CD8-positive, alpha-beta memory T cell (primary cell): ENCODE data around the gene ATP11B. TPM values are rescaled to one million over a fixed set of nuclear protein-coding genes. Genes with fewer than 3 reads are reported as not detected.

Experiments
- CTCF ChIA-PET: fragments of 350-600 bp; sonication (Branson Sonifier 250); formaldehyde crosslinking; loops from one replicate; lab custom pipeline; 2021; ENCODE audit warnings: antibody characterized with exemption; lab: Charles Lee
- POLR2A ChIA-PET: fragments of 350-600 bp; sonication (Branson Sonifier 250); formaldehyde crosslinking; loops from one replicate; lab custom pipeline; 2021; ENCODE audit warnings: antibody characterized with exemption; lab: Charles Lee
- DNase-seq, 5 donors: peaks; one replicate each; pipeline versions ENCODE4 v3.0.0 to v3.0.0-alpha.2; 2020 to 2022; ENCODE audit warnings: mixed read lengths in 1 of 5
- H3K27ac ChIP-seq: one replicate; pipeline ENCODE4 v1.7.0; 2013; ENCODE audit warnings: low read depth, mild to moderate bottlenecking, low read length, moderate library complexity
- H3K27me3 ChIP-seq: 2 replicates; pipeline ENCODE4 v1.7.0; 2013; ENCODE audit warnings: low read length, mild to moderate bottlenecking; ENCODE audit not compliant: insufficient read depth, poor library complexity, severe bottlenecking
- H3K36me3 ChIP-seq: 2 replicates; pipeline ENCODE4 v1.7.0; 2013; ENCODE audit warnings: mild to moderate bottlenecking, low read length, moderate library complexity; ENCODE audit not compliant: insufficient read depth
- H3K4me1 ChIP-seq: 2 replicates; pipeline ENCODE4 v1.7.0; 2013; ENCODE audit warnings: mild to moderate bottlenecking, low read length, moderate library complexity; ENCODE audit not compliant: insufficient read depth
- H3K4me3 ChIP-seq: 2 replicates; pipeline ENCODE4 v1.7.0; 2013; ENCODE audit warnings: mild to moderate bottlenecking, low read length
- H3K9me3 ChIP-seq: 2 replicates; pipeline ENCODE4 v1.7.0; 2013; ENCODE audit warnings: mild to moderate bottlenecking, low read length
- H3K27ac Mint-ChIP-seq, 8 donors: one replicate each; pipeline ENCODE4 v1.8.0; 2020 to 2021; ENCODE audit warnings: mixed read lengths in 8 of 8, mild to moderate bottlenecking in 6 of 8, inconsistent platforms in 3 of 8, moderate library complexity in 3 of 8
- H3K27me3 Mint-ChIP-seq, 2 donors: one replicate each; pipeline ENCODE4 v1.8.0; 2020 to 2021; ENCODE audit warnings: mixed read lengths in 2 of 2, mild to moderate bottlenecking in 1 of 2, moderate library complexity in 1 of 2
- H3K36me3 Mint-ChIP-seq, 3 donors: one replicate each; pipeline ENCODE4 v1.8.0; 2020 to 2021; ENCODE audit warnings: mixed read lengths in 3 of 3, inconsistent platforms in 1 of 3, mild to moderate bottlenecking in 1 of 3
- H3K4me1 Mint-ChIP-seq, 3 donors: one replicate each; pipeline ENCODE4 v1.8.0; 2020 to 2021; ENCODE audit warnings: mixed read lengths in 3 of 3, inconsistent platforms in 1 of 3, mild to moderate bottlenecking in 1 of 3
- H3K4me3 Mint-ChIP-seq, 7 donors: one replicate each; pipeline ENCODE4 v1.8.0; 2020 to 2021; ENCODE audit warnings: mixed read lengths in 7 of 7, mild to moderate bottlenecking in 6 of 7, moderate library complexity in 4 of 7, inconsistent platforms in 2 of 7
- H3K9me3 Mint-ChIP-seq, 5 donors: one replicate each; pipeline ENCODE4 v1.8.0; 2020 to 2022; ENCODE audit warnings: mixed read lengths in 5 of 5, mild to moderate bottlenecking in 3 of 5, moderate library complexity in 2 of 5, inconsistent platforms in 1 of 5
- polyA plus RNA-seq: library from polyadenylated mRNA; unstranded; fragments of 300-500 nt; fragmentation: Illumina TruSeq; gene quantifications from one replicate; pipeline ENCODE4 v1.2.3, GENCODE V29; 2021
- total RNA-seq, 2 experiments: library from RNA; stranded (reverse); gene quantifications; one replicate each; pipeline ENCODE4 v1.2.3, GENCODE V29; 2021

Gene ATP11B
- total and polyA plus RNA-seq, 3 experiments from 2014 or later: 47.0 to 78.2 (median 76.4) TPM

GRCh38 chr3:182787302-182788036 lies 5.8 kb upstream of the ATP11B start:
- peaks cover 21 to 37% of the 10 kb centered on the region in 2 donors for H3K27me3 Mint-ChIP-seq
- Histone ChIP-seq H3K27me3 (no peaks in the 10 kb centered on the region), H3K27ac (no peak overlapping the region), H3K4me1 (peaks cover 5% of the 10 kb centered on the region), H3K4me3 (no peak overlapping the region), H3K36me3 (no peaks in the 10 kb centered on the region), H3K9me3 (no peaks in the 10 kb centered on the region)
- H3K9me3 Mint-ChIP-seq: no peaks in the 10 kb centered on the region
- peak overlapping the region in 1 of 7 donors; percentile 21 for H3K4me3 Mint-ChIP-seq
- no peak overlapping the region for H3K27ac Mint-ChIP-seq
- no peak for DNase-seq
- POLR2A ChIA-PET: no interaction called here
- CTCF ChIA-PET: no interaction called here
- peaks cover 0 to 5% (median 1%) of the 10 kb centered on the region in 3 donors for H3K4me1 Mint-ChIP-seq
- H3K36me3 Mint-ChIP-seq: no peaks in the 10 kb centered on the region

- ChIA-PET POLR2A (no interaction called here), CTCF (no interaction called here)
- H3K27me3 Mint-ChIP-seq: peaks cover 19 to 36% of the 10 kb centered on the region in 2 donors
- Histone ChIP-seq H3K27me3 (no peaks in the 10 kb centered on the region), H3K4me3 (no peak overlapping the region), H3K36me3 (no peaks in the 10 kb centered on the region), H3K4me1 (peaks cover 7% of the 10 kb centered on the region), H3K27ac (no peak overlapping the region), H3K9me3 (no peaks in the 10 kb centered on the region)
- H3K9me3 Mint-ChIP-seq: no peaks in the 10 kb centered on the region
- no peak for DNase-seq
- H3K4me1 Mint-ChIP-seq: peaks cover 2 to 8% (median 7%) of the 10 kb centered on the region in 3 donors
- no peak overlapping the region for H3K27ac Mint-ChIP-seq
- no peak overlapping the region for H3K4me3 Mint-ChIP-seq
- peaks cover 0 to 11% (median 0%) of the 10 kb centered on the region in 3 donors for H3K36me3 Mint-ChIP-seq
Measured at GRCh38 chr3:182789371-182789770, 3.9 kb upstream of the ATP11B start.

- Mint-ChIP-seq H3K27me3 (peaks cover 13 to 26% of the 10 kb centered on the region in 2 donors), H3K4me1 (peaks cover 14 to 15% (median 15%) of the 10 kb centered on the region in 3 donors), H3K9me3 (no peaks in the 10 kb centered on the region), H3K36me3 (peaks cover 0 to 13% (median 0%) of the 10 kb centered on the region in 3 donors), H3K4me3 (no peak overlapping the region), H3K27ac (no peak overlapping the region)
- no peak overlapping the region for H3K27ac ChIP-seq
- H3K4me1 ChIP-seq: peaks cover 9% of the 10 kb centered on the region
- no peak overlapping the region for H3K4me3 ChIP-seq
- no peaks in the 10 kb centered on the region for H3K36me3 ChIP-seq
- H3K9me3 ChIP-seq: no peaks in the 10 kb centered on the region
- ChIA-PET POLR2A (no interaction called here), CTCF (no interaction called here)
- no peak for DNase-seq
- H3K27me3 ChIP-seq: no peaks in the 10 kb centered on the region
Measured at GRCh38 chr3:182790612-182791011, 2.7 kb upstream of the ATP11B start.

- no peaks in the 10 kb centered on the region for H3K27me3 ChIP-seq
- Mint-ChIP-seq H3K4me3 (peak overlapping the region; percentile 95 to 99 (median 96)), H3K4me1 (peaks cover 42 to 46% (median 46%) of the 10 kb centered on the region in 3 donors), H3K36me3 (peaks cover 0 to 21% (median 6%) of the 10 kb centered on the region in 3 donors), H3K27ac (peak overlapping the region; percentile 94 to 97 (median 97)), H3K27me3 (peaks cover 0 to 2% of the 10 kb centered on the region in 2 donors), H3K9me3 (no peaks in the 10 kb centered on the region)
- ChIA-PET CTCF (interaction anchor here (0.7 to 2.4 kb wide), 2 partner anchors 13 to 43 kb away, joined by 3 to 9 read pairs; no protein-coding TSS in a partner anchor), POLR2A (interaction anchor here (0.5 to 1.4 kb wide), 5 partner anchors 30 to 844 kb away, joined by 3 to 5 read pairs (median 3); no protein-coding TSS in a partner anchor)
- peak overlapping the region; percentile 92 for H3K27ac ChIP-seq
- H3K9me3 ChIP-seq: no peaks in the 10 kb centered on the region
- no peaks in the 10 kb centered on the region for H3K36me3 ChIP-seq
- peak overlapping the region; percentile 86 for H3K4me3 ChIP-seq
- peaks cover 38% of the 10 kb centered on the region for H3K4me1 ChIP-seq
- peak; percentile 15 to 64 (median 49) for DNase-seq
Measured at GRCh38 chr3:182793663-182794454, 555 bp downstream of the ATP11B start.

- ChIA-PET POLR2A (interaction anchor here (0.5 to 1.1 kb wide), 4 partner anchors 31 to 843 kb away, joined by 3 read pairs; no protein-coding TSS in a partner anchor), CTCF (interaction anchor here (1.2 kb wide), 1 partner anchor 12 kb away, joined by 3 read pairs; no protein-coding TSS in a partner anchor)
- peak in 2 of 5 donors; percentile 13 to 17 for DNase-seq
- Histone ChIP-seq H3K27ac (peak overlapping the region; percentile 92), H3K4me1 (peaks cover 36% of the 10 kb centered on the region), H3K4me3 (peak overlapping the region; percentile 86), H3K36me3 (no peaks in the 10 kb centered on the region), H3K9me3 (no peaks in the 10 kb centered on the region), H3K27me3 (no peaks in the 10 kb centered on the region)
- Mint-ChIP-seq H3K27ac (peak overlapping the region; percentile 94 to 97 (median 97)), H3K36me3 (peaks cover 0 to 24% (median 6%) of the 10 kb centered on the region in 3 donors), H3K9me3 (no peaks in the 10 kb centered on the region), H3K4me1 (peaks cover 45 to 51% (median 51%) of the 10 kb centered on the region in 3 donors), H3K27me3 (no peaks in the 10 kb centered on the region), H3K4me3 (peak overlapping the region; percentile 95 to 99 (median 96))
Measured at GRCh38 chr3:182794455-182795388, 1.4 kb downstream of the ATP11B start.

GRCh38 chr3:182795389-182795782 lies 2.1 kb downstream of the ATP11B start:
- Mint-ChIP-seq H3K27me3 (no peaks in the 10 kb centered on the region), H3K4me3 (peak overlapping the region; percentile 95 to 99 (median 96)), H3K9me3 (no peaks in the 10 kb centered on the region), H3K36me3 (peaks cover 0 to 24% (median 6%) of the 10 kb centered on the region in 3 donors), H3K4me1 (peaks cover 47 to 54% (median 51%) of the 10 kb centered on the region in 3 donors), H3K27ac (peak overlapping the region; percentile 94 to 97 (median 97))
- Histone ChIP-seq H3K9me3 (no peaks in the 10 kb centered on the region), H3K4me3 (peak overlapping the region; percentile 86), H3K4me1 (peaks cover 36% of the 10 kb centered on the region), H3K27me3 (no peaks in the 10 kb centered on the region), H3K36me3 (no peaks in the 10 kb centered on the region), H3K27ac (peak overlapping the region; percentile 92)
- POLR2A ChIA-PET: interaction anchor here (0.5 to 0.7 kb wide), 2 partner anchors 26 to 290 kb away, joined by 3 to 4 read pairs; no protein-coding TSS in a partner anchor
- CTCF ChIA-PET: interaction anchor here (1.2 kb wide), 1 partner anchor 11 kb away, joined by 3 read pairs; no protein-coding TSS in a partner anchor
- peak; percentile 12 to 73 (median 63) for DNase-seq

DNA sequence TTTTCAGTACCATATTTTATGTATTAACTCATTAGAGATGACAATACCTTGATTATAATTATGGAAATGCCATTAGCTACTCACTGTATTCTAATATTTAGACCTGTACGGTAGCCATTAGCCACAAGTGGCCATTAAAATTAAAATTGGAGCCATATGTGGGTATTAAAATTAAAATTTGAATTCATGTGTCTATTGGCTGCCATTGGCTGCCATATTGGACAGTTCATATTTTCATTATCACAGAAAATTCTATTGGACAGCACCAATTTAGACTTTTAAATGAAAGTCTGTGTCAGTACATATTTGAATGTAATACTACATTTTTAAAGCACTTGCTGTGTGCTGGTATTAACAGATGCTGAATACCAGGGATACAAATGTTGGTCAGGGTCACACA lies 3.0 kb downstream of the ATP11B start:
- POLR2A ChIA-PET: no interaction called here
- H3K36me3 ChIP-seq: no peaks in the 10 kb centered on the region
- no peaks in the 10 kb centered on the region for H3K27me3 ChIP-seq
- Mint-ChIP-seq H3K4me1 (peaks cover 50 to 61% (median 55%) of the 10 kb centered on the region in 3 donors), H3K36me3 (peaks cover 0 to 24% (median 6%) of the 10 kb centered on the region in 3 donors), H3K4me3 (peak overlapping the region in 6 of 7 donors; percentile 9 to 37 (median 36)), H3K27ac (peak overlapping the region; percentile 21 to 97 (median 81)), H3K27me3 (no peaks in the 10 kb centered on the region), H3K9me3 (no peaks in the 10 kb centered on the region)
- peaks cover 36% of the 10 kb centered on the region for H3K4me1 ChIP-seq
- no peak for DNase-seq
- no peaks in the 10 kb centered on the region for H3K9me3 ChIP-seq
- no peak overlapping the region for H3K27ac ChIP-seq
- CTCF ChIA-PET: no interaction called here
- H3K4me3 ChIP-seq: no peak overlapping the region
